Measurements from ENCODE around the gene LRRC59. TPM values are rescaled to one million over a fixed set of nuclear protein-coding genes. Genes with fewer than 3 reads are reported as not detected.

Gene LRRC59
- total RNA-seq, 1 experiment from 2014 or later: 221 TPM

- Histone ChIP-seq H3K9me3 (ENCODE audit: control insufficient read depth in 1 of 2, insufficient read depth in 1 of 2, low read depth in 1 of 2, low read length in 2 of 2) (no peaks in the 10 kb centered on the region), H3K9me2 (ENCODE audit: insufficient read depth) (no peaks in the 10 kb centered on the region), H3K9ac (ENCODE audit: low read length) (no peak overlapping the region), H3K27me3 (ENCODE audit: insufficient read depth, low read length) (no peaks in the 10 kb centered on the region), H3K79me2 (ENCODE audit: insufficient read depth, low read length) (peaks cover 96% of the 10 kb centered on the region), H4K20me1 (ENCODE audit: insufficient read depth) (peaks cover 10% of the 10 kb centered on the region; the same call in 1 of the 2 replicates), H3K36me3 (ENCODE audit: control insufficient read depth in 1 of 2, insufficient read depth in 2 of 2, low read length in 2 of 2) (peaks cover 94% of the 10 kb centered on the region in 2 experiments), H3K27ac (ENCODE audit: low read depth, low read length) (no peak overlapping the region), H2AFZ (ENCODE audit: low read depth, low read length, poor library complexity, severe bottlenecking) (no peak overlapping the region), H3K4me1 (ENCODE audit: control insufficient read depth in 1 of 2, insufficient read depth in 2 of 2, low read length in 2 of 2) (no peaks in the 10 kb centered on the region), H3K4me3 (replicated peaks in 1 of 2; ENCODE audit: low read depth in 1 of 2, low read length in 2 of 2) (no peak overlapping the region), H3K4me2 (ENCODE audit: low read length) (no peak overlapping the region)
- no TSS peak for BruUV-seq (replicated peaks)
- intact Hi-C loops (cut with micrococcal nuclease): no loop called here
- DNase-seq (ENCODE audit: low read depth, low spot score): no peak
- CTCF ChIA-PET: interaction anchor here (1.5 kb wide), 1 partner anchor 8 kb away, joined by 10 read pairs; the partner anchor contains the start of gene LRRC59
- ATAC-seq: no peak
- POLR2A ChIA-PET: interaction anchor here (1.0 to 2.3 kb wide), 3 partner anchors 8 to 189 kb away, joined by 4 to 6 read pairs (median 4); partner anchors contain the start of gene LRRC59
- no peak for TF ChIP-seq ZNF274 (IDR thresholded peaks at IDR 0.05; ENCODE audit: low read depth, low read length)
- RAD21 ChIA-PET (ENCODE audit: low non-redundant PET in 1 of 2, low total read pairs in 2 of 2, uncharacterized antibody in 2 of 2, unreplicated experiment in 2 of 2): no interaction called here
Observed at GRCh38 chr17:50389534-50389933, 7.8 kb downstream of the LRRC59 start.

- DNase-seq (ENCODE audit: low read depth, low spot score) (no peak), ATAC-seq (no peak)
- no peaks in the 10 kb centered on the region for H3K9me2 ChIP-seq (ENCODE audit: insufficient read depth)
- ChIA-PET POLR2A (interaction anchor here (1.0 to 1.7 kb wide), 2 partner anchors 9 to 189 kb away, joined by 4 read pairs; partner anchors contain the start of gene LRRC59), CTCF (interaction anchor here (1.5 kb wide), 1 partner anchor 9 kb away, joined by 10 read pairs; the partner anchor contains the start of gene LRRC59), RAD21 (ENCODE audit: low non-redundant PET in 1 of 2, low total read pairs in 2 of 2, uncharacterized antibody in 2 of 2, unreplicated experiment in 2 of 2) (no interaction called here)
- H3K9ac ChIP-seq (ENCODE audit: low read length): no peak overlapping the region
- H3K4me1 ChIP-seq (ENCODE audit: control insufficient read depth in 1 of 2, insufficient read depth in 2 of 2, low read length in 2 of 2): no peaks in the 10 kb centered on the region
- BruUV-seq (replicated peaks): no TSS peak
- intact Hi-C loops (cut with micrococcal nuclease): no loop called here
- H3K4me2 ChIP-seq (ENCODE audit: low read length): no peak overlapping the region
- no peak overlapping the region for H3K27ac ChIP-seq (ENCODE audit: low read depth, low read length)
- H3K36me3 ChIP-seq (ENCODE audit: control insufficient read depth in 1 of 2, insufficient read depth in 2 of 2, low read length in 2 of 2): peaks cover 92 to 94% of the 10 kb centered on the region in 2 experiments
- H3K4me3 ChIP-seq (replicated peaks in 1 of 2; ENCODE audit: low read depth in 1 of 2, low read length in 2 of 2): no peak overlapping the region
- H4K20me1 ChIP-seq (ENCODE audit: insufficient read depth): peaks cover 9% of the 10 kb centered on the region; the same call in 1 of the 2 replicates
- no peaks in the 10 kb centered on the region for H3K9me3 ChIP-seq (ENCODE audit: control insufficient read depth in 1 of 2, insufficient read depth in 1 of 2, low read depth in 1 of 2, low read length in 2 of 2)
- peaks cover 93% of the 10 kb centered on the region for H3K79me2 ChIP-seq (ENCODE audit: insufficient read depth, low read length)
- H2AFZ ChIP-seq (ENCODE audit: low read depth, low read length, poor library complexity, severe bottlenecking): no peak overlapping the region
- no peak for TF ChIP-seq POLR2AphosphoS5 (IDR thresholded peaks at IDR 0.05; ENCODE audit: low read depth, low read length)
- TF ChIP-seq EZH2phosphoT487 (IDR thresholded peaks at IDR 0.05; ENCODE audit: borderline replicate concordance): no peak
- TF ChIP-seq CTCF (IDR thresholded peaks at IDR 0.05 in 2 of 3, conservative IDR thresholded peaks at IDR 0.05 in 1 of 3; ENCODE audit: borderline replicate concordance in 1 of 3, insufficient read depth in 1 of 3, low read depth in 2 of 3, low read length in 2 of 3): no peak
- TF ChIP-seq EGR1 (IDR thresholded peaks at IDR 0.05; ENCODE audit: low read depth): no peak
- no peaks in the 10 kb centered on the region for H3K27me3 ChIP-seq (ENCODE audit: insufficient read depth, low read length)
Observed at GRCh38 chr17:50388728-50389127, 8.6 kb downstream of the LRRC59 start.
